SJSA1 (cell line): Measurements from ENCODE around the gene KCNC4. TPM values are rescaled to one million over a fixed set of nuclear protein-coding genes. Genes with fewer than 3 reads are reported as not detected.

ENCODE experiments used
- DNase-seq, 2 experiments: peaks; one replicate each; pipeline ENCODE4 v3.0.0-alpha.2; 2015 to 2020; ENCODE audit warnings: low spot score in 2 of 2, low read depth in 1 of 2
- H3K27ac ChIP-seq: fragments of 250-450 bp; sonication (Bioruptor Pico); 2 replicates; pipeline ENCODE4 v1.5.1; 2020; ENCODE audit warnings: mild to moderate bottlenecking, moderate library complexity
- H3K27me3 ChIP-seq: fragments of 250-450 bp; sonication (Bioruptor Pico); replicated peaks from 2 replicates; pipeline ENCODE4 v1.5.1; 2020; ENCODE audit warnings: mild to moderate bottlenecking, moderate library complexity
- H3K36me3 ChIP-seq: fragments of 250-450 bp; sonication (Bioruptor Pico); 2 replicates; pipeline ENCODE4 v1.5.1; 2020; ENCODE audit warnings: mild to moderate bottlenecking
- H3K4me1 ChIP-seq: fragments of 250-450 bp; sonication (Bioruptor Pico); replicated peaks from 2 replicates; pipeline ENCODE4 v1.6.1; 2021; ENCODE audit warnings: mild to moderate bottlenecking
- H3K4me3 ChIP-seq: fragments of 250-450 bp; sonication (Bioruptor Pico); 2 replicates; pipeline ENCODE4 v1.5.1; 2020; ENCODE audit warnings: mild to moderate bottlenecking
- H3K9me3 ChIP-seq: fragments of 250-450 bp; sonication (Bioruptor Pico); replicated peaks from 2 replicates; pipeline ENCODE4 v1.5.1; 2020; ENCODE audit warnings: mild to moderate bottlenecking
- total RNA-seq: library from RNA; depleted of rRNA; stranded (reverse); fragments of >200 nt; shearing (Covaris generic); gene quantifications from 2 replicates; pipeline ENCODE4 v1.2.3, GENCODE V29; 2014

Gene KCNC4
- total RNA-seq, 1 experiment from 2014 or later: 0.26 TPM

- H3K4me1 ChIP-seq: peaks cover 17% of the 10 kb centered on the region
- H3K4me3 ChIP-seq: no peak overlapping the region
- peaks cover 9% of the 10 kb centered on the region; the same call in 1 of the 2 replicates for H3K9me3 ChIP-seq
- H3K27ac ChIP-seq: no peak overlapping the region
- no peak for DNase-seq
- H3K27me3 ChIP-seq: peaks cover 55% of the 10 kb centered on the region
- H3K36me3 ChIP-seq: no peaks in the 10 kb centered on the region
Observed at GRCh38 chr1:110211496-110212168, 1.5 kb downstream of the KCNC4 start.

DNA sequence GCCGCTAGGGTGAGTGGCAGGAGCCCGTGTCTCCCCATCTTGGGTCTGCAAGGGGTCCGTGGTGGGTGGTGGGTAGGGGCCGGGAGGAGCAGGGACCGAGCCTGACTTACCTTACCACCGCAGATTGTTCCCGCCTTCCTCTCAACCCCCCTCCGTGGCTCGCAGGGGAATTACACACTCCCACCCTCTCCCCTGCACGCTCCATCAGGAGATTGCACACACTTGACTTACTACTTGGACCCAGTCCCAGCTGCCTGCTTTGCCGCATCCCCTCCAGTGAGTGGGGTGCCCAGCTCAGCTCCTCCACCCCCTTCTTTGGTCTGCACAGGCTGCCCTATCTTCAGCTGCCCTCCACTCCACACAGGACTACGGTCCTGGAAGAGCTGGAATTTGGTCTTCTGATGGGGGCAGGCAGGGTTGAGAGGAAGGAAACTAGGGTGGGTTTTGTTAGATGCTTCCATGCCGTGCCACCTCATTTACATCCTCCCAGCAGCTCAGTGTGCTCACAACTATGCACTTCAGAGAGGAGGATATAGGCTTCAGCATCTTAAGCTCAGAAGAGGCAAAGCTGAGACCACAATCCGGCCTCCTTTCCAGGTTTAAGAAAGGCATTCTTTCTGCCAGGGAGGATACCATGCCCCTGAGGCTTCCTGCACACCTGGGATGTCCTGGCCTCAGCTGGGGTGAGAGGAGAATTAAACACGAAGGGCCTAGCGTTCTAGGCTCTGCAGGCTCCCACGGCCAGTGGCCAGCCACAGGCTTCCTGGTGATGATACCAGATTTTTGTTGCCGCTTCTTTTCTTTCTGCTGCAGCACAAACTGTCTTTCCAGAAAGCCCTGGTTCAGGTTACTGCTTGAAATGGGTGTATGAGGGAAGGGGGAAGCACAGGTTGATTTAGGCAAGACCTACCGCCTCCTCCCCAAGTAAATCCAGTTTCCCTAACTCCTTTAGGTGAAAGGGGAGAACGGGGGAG is 2.3 kb downstream of the KCNC4 start:
- Histone ChIP-seq H3K4me1 (peaks cover 17% of the 10 kb centered on the region), H3K36me3 (no peaks in the 10 kb centered on the region), H3K27ac (no peak overlapping the region), H3K27me3 (peaks cover 55% of the 10 kb centered on the region), H3K4me3 (no peak overlapping the region), H3K9me3 (peaks cover 9% of the 10 kb centered on the region; the same call in 1 of the 2 replicates)
- DNase-seq: no peak

DNA sequence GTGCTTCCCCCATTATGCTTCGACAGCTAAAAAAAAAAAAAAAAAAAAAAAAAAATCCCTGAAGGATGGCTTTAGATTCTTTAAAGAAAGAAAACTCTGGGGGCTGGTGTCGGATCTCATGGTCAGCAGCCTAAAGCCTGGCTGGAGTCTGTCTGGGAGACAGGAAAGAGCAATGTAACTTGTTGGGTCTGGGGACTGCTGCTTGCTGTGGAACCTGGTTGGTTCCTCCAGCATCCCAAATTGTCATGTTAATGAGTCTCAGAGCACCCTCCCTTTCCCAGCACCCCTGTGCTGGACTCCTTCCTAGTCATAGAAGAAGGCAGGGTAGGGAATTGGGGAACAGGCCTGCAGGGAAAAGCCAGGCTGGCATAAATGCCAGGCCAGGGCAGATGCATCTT is 3.0 kb downstream of the KCNC4 start:
- Histone ChIP-seq H3K9me3 (peaks cover 9% of the 10 kb centered on the region; the same call in 1 of the 2 replicates), H3K36me3 (no peaks in the 10 kb centered on the region), H3K4me3 (no peak overlapping the region), H3K4me1 (peaks cover 17% of the 10 kb centered on the region), H3K27ac (no peak overlapping the region), H3K27me3 (peaks cover 55% of the 10 kb centered on the region)
- DNase-seq: no peak

- peaks cover 14% of the 10 kb centered on the region for H3K4me1 ChIP-seq
- DNase-seq: no peak
- peaks cover 52% of the 10 kb centered on the region for H3K27me3 ChIP-seq
- no peaks in the 10 kb centered on the region for H3K36me3 ChIP-seq
- no peak overlapping the region for H3K4me3 ChIP-seq
- peaks cover 9% of the 10 kb centered on the region; the same call in 1 of the 2 replicates for H3K9me3 ChIP-seq
- no peak overlapping the region for H3K27ac ChIP-seq
Observed at GRCh38 chr1:110214454-110215404, 4.6 kb downstream of the KCNC4 start.

- H3K27me3 ChIP-seq: peaks cover 45% of the 10 kb centered on the region
- H3K4me3 ChIP-seq: no peak overlapping the region
- peaks cover 5% of the 10 kb centered on the region for H3K4me1 ChIP-seq
- peaks cover 7% of the 10 kb centered on the region; the same call in 1 of the 2 replicates for H3K9me3 ChIP-seq
- H3K36me3 ChIP-seq: no peaks in the 10 kb centered on the region
- no peak for DNase-seq
- H3K27ac ChIP-seq: no peak overlapping the region
Observed at GRCh38 chr1:110215621-110216515, 5.8 kb downstream of the KCNC4 start.

GRCh38 chr1:110216844-110217444 is 6.8 kb downstream of the KCNC4 start:
- Histone ChIP-seq H3K9me3 (no peaks in the 10 kb centered on the region), H3K4me1 (no peaks in the 10 kb centered on the region), H3K27me3 (peaks cover 38% of the 10 kb centered on the region), H3K27ac (no peak overlapping the region), H3K4me3 (no peak overlapping the region), H3K36me3 (no peaks in the 10 kb centered on the region)
- DNase-seq: no peak

- Histone ChIP-seq H3K9me3 (no peaks in the 10 kb centered on the region), H3K36me3 (no peaks in the 10 kb centered on the region), H3K27me3 (peaks cover 31% of the 10 kb centered on the region), H3K27ac (no peak overlapping the region), H3K4me1 (no peaks in the 10 kb centered on the region), H3K4me3 (no peak overlapping the region)
- no peak for DNase-seq
Observed at GRCh38 chr1:110218137-110218536, 8.0 kb downstream of the KCNC4 start.

DNA sequence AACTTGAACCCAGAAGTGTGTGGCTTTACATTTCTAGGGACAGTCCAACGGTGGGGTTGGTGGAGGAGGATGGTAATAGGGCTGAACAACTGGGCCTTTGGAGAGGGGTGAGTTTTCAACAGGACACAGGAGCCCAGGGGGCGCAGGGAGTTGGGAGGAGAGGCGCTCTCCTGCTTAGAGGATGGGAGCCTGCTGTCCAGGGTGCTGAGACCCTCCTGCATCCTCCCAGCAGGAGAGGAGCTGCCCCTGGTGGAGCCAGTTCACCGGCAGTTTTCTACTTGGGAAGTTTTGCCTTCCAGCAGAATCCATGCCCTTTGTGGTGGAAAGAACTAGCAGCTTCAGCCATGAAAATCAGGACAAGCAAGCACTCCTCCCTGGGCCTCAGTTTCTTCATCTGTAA is 8.6 kb downstream of the KCNC4 start:
- Histone ChIP-seq H3K27me3 (peaks cover 25% of the 10 kb centered on the region), H3K27ac (no peak overlapping the region), H3K36me3 (no peaks in the 10 kb centered on the region), H3K9me3 (no peaks in the 10 kb centered on the region), H3K4me1 (no peaks in the 10 kb centered on the region), H3K4me3 (no peak overlapping the region)
- DNase-seq: no peak

DNA sequence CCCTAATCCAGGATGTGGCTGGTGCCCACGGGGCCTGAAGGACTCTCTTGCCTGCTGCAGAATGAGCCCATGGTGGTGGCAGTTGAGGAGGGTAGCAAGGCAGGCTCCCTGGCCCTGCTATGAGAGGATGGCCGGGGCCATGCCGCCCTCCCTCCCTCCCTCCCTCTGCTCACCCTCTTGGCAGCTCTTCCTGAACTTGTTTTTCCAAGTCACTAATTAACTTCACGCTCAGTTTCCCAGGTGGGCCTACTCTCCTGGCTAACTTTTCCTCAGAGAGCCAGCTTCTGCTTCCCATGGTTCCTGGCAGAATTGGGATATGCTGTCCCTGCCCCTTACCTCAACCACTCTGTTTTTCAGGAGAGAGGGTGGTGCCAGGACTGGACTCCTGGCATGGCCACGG is 10.2 kb downstream of the KCNC4 start:
- Histone ChIP-seq H3K4me1 (no peaks in the 10 kb centered on the region), H3K36me3 (no peaks in the 10 kb centered on the region), H3K27ac (no peak overlapping the region), H3K4me3 (no peak overlapping the region), H3K27me3 (peaks cover 18% of the 10 kb centered on the region), H3K9me3 (no peaks in the 10 kb centered on the region)
- DNase-seq: no peak

DNA sequence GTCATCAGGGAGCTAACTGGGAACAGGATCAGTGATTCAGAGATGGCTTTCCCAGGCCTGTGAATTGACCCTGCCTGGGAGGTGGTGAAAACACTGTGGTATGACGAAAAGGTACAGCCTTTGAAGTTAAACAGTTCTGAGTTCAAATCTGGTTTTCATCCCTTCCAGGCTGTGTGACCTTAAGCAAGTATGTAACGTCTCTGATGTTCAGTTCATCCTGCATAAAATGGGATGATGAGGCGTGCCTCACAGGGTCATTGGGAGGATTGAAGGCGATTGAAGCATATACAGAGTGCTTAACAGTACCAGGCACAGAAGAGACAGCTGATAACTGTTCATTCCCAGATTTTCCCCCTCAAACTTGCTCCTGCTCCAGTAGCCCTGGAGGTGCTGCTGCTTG is 11.0 kb downstream of the KCNC4 start:
- DNase-seq: no peak
- Histone ChIP-seq H3K36me3 (no peaks in the 10 kb centered on the region), H3K4me1 (no peaks in the 10 kb centered on the region), H3K27ac (no peak overlapping the region), H3K4me3 (no peak overlapping the region), H3K9me3 (no peaks in the 10 kb centered on the region), H3K27me3 (peaks cover 18% of the 10 kb centered on the region)

GRCh38 chr1:110223127-110223526 is 13.0 kb downstream of the KCNC4 start:
- Histone ChIP-seq H3K36me3 (no peaks in the 10 kb centered on the region), H3K9me3 (no peaks in the 10 kb centered on the region), H3K27ac (no peak overlapping the region), H3K4me1 (no peaks in the 10 kb centered on the region), H3K4me3 (no peak overlapping the region), H3K27me3 (peaks cover 16% of the 10 kb centered on the region)
- DNase-seq: no peak

GRCh38 chr1:110223581-110223980 is 13.5 kb downstream of the KCNC4 start:
- Histone ChIP-seq H3K27me3 (peaks cover 13% of the 10 kb centered on the region), H3K27ac (no peak overlapping the region), H3K36me3 (no peaks in the 10 kb centered on the region), H3K4me1 (no peaks in the 10 kb centered on the region), H3K4me3 (no peak overlapping the region), H3K9me3 (no peaks in the 10 kb centered on the region)
- DNase-seq: no peak
